HepG2 (cell line): ENCODE measurements around the gene HIVEP2. TPM values are rescaled to one million over a fixed set of nuclear protein-coding genes. Genes with fewer than 3 reads are reported as not detected.

Experiments used
- AKAP8 ChIP-seq: sonication (generic); formaldehyde crosslinking; IDR thresholded peaks from 2 replicates; pipeline ENCODE4 v1.5.1; 2020; ENCODE audit warnings: mild to moderate bottlenecking, missing genetic modification reagents
- ASH2L ChIP-seq: fragments of 300-600, 200-600 bp; sonication (generic); IDR thresholded peaks from 2 replicates; pipeline ENCODE4 v1.7.0; 2017; ENCODE audit warnings: low read depth, mild to moderate bottlenecking, moderate library complexity, mixed read lengths, low read length; ENCODE audit not compliant: insufficient read length
- CBFB ChIP-seq: sonication (generic); formaldehyde crosslinking; IDR thresholded peaks from 2 replicates; pipeline ENCODE4 v1.4.0; 2020; ENCODE audit warnings: missing genetic modification reagents
- CC2D1A ChIP-seq: sonication (generic); formaldehyde crosslinking; IDR thresholded peaks from 2 replicates; pipeline ENCODE4 v1.8.1; 2023; ENCODE audit warnings: mild to moderate bottlenecking, missing genetic modification reagents
- CREB1 ChIP-seq, 2 experiments: fragments of 450-650 bp in 1 of 2; IDR thresholded peaks; 2 replicates each; pipeline ENCODE4 v1.6.1; 2016 to 2017; ENCODE audit warnings: control low read depth in 1 of 2, mild to moderate bottlenecking in 1 of 2, missing compliant biosample characterization in 1 of 2, missing genetic modification characterization in 1 of 2
- GZF1 ChIP-seq: sonication (generic); formaldehyde crosslinking; IDR thresholded peaks from 2 replicates; pipeline ENCODE4 v1.5.1; 2020; ENCODE audit warnings: mild to moderate bottlenecking, missing genetic modification reagents
- KDM4B ChIP-seq: sonication (generic); formaldehyde crosslinking; IDR thresholded peaks from 2 replicates; pipeline ENCODE4 v1.4.0; 2020; ENCODE audit warnings: missing genetic modification reagents
- NCOR1 ChIP-seq: fragments of 200-600 bp; sonication (generic); IDR thresholded peaks from 2 replicates; pipeline ENCODE4 v1.7.0; 2017; ENCODE audit warnings: antibody characterized with exemption, low read length, borderline replicate concordance
- NKX3-1 ChIP-seq: sonication (generic); formaldehyde crosslinking; IDR thresholded peaks from 2 replicates; pipeline ENCODE4 v1.5.0; 2020; ENCODE audit warnings: missing genetic modification reagents
- POLR2G ChIP-seq: fragments of 200-400 bp; formaldehyde crosslinking; IDR thresholded peaks from 2 replicates; pipeline ENCODE4 v1.6.1; 2018; ENCODE audit warnings: mild to moderate bottlenecking, low read depth, low read length, moderate library complexity
- RELA ChIP-seq: sonication (generic); formaldehyde crosslinking; IDR thresholded peaks from 2 replicates; pipeline ENCODE4 v1.4.0; 2020; ENCODE audit warnings: missing genetic modification reagents
- SIN3A ChIP-seq: IDR thresholded peaks from 2 replicates; pipeline ENCODE4 v1.6.1; 2011; ENCODE audit warnings: low read depth, mild to moderate bottlenecking, control low read depth, low read length, borderline replicate concordance
- polyA plus RNA-seq, 8 experiments: library from polyadenylated mRNA; depleted of rRNA in 3 of 8; stranded (reverse) in 7 of 8; unstranded in 1 of 8; fragments of >200 nt; fragmentation: Illumina TruSeq in 4 of 8; extraction: Trizol in 4 of 8; gene quantifications; 2 replicates each; pipeline versions ENCODE4 v1.2.1 to v1.2.3, GENCODE V29; 2011 to 2016; ENCODE audit warnings: low read depth in 4 of 8, missing spikeins in 1 of 8, mixed read lengths in 1 of 8; ENCODE audit not compliant: insufficient read depth in 1 of 8
- total RNA-seq, 5 experiments: library from RNA; depleted of rRNA; stranded (reverse); fragments of >200 nt; fragmentation: Illumina TruSeq; extraction: Trizol; gene quantifications; 2 replicates each; pipeline ENCODE4 v1.2.3, GENCODE V29; 2016; ENCODE audit warnings: low read depth in 1 of 5
- TF ChIP-seq, protein P1 (sequence below): sonication (generic); formaldehyde crosslinking; IDR thresholded peaks from 2 replicates; pipeline ENCODE4 v1.5.0; 2020; ENCODE audit warnings: mild to moderate bottlenecking, missing genetic modification reagents
- TF ChIP-seq, protein P2 (sequence below): sonication (generic); formaldehyde crosslinking; IDR thresholded peaks from 2 replicates; pipeline ENCODE4 v1.8.1; 2023; ENCODE audit warnings: mild to moderate bottlenecking, missing genetic modification reagents, borderline replicate concordance
- TF ChIP-seq, protein P3 (sequence below): IDR thresholded peaks from 2 replicates; pipeline ENCODE4 v1.6.1; 2016; ENCODE audit warnings: missing compliant biosample characterization, missing genetic modification reagents, borderline replicate concordance
- TF ChIP-seq, protein P4 (sequence below): sonication (generic); formaldehyde crosslinking; IDR thresholded peaks from 2 replicates; pipeline ENCODE4 v1.5.1; 2020; ENCODE audit warnings: missing genetic modification reagents, mild to moderate bottlenecking, borderline replicate concordance

Gene HIVEP2
- total and polyA plus RNA-seq, 2 of the 13 experiments (the other 11 are each of a cell fraction or from before 2014, with no cell fraction given), result 3.4 to 12.9 TPM

DNA sequence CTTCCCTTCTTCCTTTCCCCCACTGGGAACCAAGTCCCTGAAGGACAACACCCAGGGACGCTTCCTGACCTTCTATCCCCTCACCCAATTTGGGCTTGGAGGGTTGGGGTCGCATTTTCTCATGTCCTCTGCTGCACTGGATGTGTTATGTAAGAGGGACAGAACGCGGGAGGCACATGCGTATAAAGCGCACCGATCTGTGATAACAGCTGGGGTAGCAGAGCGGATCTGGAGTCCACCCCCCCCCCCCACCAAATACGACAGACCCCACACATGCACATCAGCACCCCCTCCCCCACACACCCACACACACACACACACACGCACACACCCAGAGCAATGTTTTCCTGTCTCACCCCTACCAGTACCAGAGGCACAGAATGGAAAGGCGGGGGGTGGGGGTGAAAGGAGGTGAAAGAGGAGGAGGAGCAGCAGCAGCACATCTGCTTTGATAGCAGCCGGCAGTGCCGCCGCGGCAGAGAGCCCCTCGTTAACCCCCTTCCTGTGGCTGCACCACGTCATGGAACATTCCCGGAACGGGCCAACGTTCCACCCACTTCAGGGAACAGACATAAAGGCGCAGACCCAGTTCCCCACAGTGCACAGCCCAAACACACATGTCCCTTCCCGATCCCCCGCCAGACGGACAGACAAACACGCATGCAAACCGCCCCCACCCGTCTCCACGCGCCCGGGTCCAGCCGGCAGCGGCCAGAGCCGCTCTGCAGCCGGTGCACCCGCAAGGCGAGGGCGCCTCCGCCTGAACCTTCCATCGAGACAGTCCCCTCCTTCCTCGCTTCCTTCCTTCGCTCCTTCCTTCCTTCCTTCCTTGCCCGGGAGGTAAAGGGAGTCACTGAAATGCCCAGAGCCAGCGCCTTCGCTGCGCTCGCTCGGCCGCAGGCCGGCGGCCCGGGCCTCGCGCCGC is 590 bp downstream of the HIVEP2 start (continued):
- TF ChIP-seq CBFB, result no peak
- TF ChIP-seq CREB1 (IDR thresholded peaks at IDR 0.05), result peak; percentile 83
- TF ChIP-seq CREB1 (CRISPR knock-in tag; IDR thresholded peaks at IDR 0.05), result peak; percentile 84
- TF ChIP-seq AKAP8 (CRISPR knock-in tag), result peak; percentile 28; the same call in 1 of the 2 replicates
- TF ChIP-seq SIN3A, result 0 out of 2 replicates have a peak, but pooled peaks have one; percentile 32
- no peak for TF ChIP-seq GZF1 (CRISPR knock-in tag)
- TF ChIP-seq, protein P1, sequence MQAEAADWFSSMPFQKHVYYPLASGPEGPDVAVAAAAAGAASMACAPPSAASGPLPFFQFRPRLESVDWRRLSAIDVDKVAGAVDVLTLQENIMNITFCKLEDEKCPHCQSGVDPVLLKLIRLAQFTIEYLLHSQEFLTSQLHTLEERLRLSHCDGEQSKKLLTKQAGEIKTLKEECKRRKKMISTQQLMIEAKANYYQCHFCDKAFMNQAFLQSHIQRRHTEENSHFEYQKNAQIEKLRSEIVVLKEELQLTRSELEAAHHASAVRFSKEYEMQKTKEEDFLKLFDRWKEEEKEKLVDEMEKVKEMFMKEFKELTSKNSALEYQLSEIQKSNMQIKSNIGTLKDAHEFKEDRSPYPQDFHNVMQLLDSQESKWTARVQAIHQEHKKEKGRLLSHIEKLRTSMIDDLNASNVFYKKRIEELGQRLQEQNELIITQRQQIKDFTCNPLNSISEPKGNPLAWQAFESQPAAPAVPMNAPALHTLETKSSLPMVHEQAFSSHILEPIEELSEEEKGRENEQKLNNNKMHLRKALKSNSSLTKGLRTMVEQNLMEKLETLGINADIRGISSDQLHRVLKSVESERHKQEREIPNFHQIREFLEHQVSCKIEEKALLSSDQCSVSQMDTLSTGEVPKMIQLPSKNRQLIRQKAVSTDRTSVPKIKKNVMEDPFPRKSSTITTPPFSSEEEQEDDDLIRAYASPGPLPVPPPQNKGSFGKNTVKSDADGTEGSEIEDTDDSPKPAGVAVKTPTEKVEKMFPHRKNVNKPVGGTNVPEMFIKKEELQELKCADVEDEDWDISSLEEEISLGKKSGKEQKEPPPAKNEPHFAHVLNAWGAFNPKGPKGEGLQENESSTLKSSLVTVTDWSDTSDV, result peak; percentile 91
- TF ChIP-seq, protein P2, sequence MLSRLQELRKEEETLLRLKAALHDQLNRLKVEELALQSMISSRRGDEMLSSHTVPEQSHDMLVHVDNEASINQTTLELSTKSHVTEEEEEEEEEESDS (CRISPR knock-in tag), result 0 out of 2 replicates have a peak, but pooled peaks have one; percentile 15
- 0 out of 2 replicates have a peak, but pooled peaks have one; percentile 14 for TF ChIP-seq KDM4B (CRISPR knock-in tag)
- TF ChIP-seq CC2D1A (CRISPR knock-in tag), result no peak
- peak; percentile 51 for TF ChIP-seq ASH2L
- no peak; the same call in 1 of the 2 replicates for TF ChIP-seq NCOR1
- TF ChIP-seq, protein P3, sequence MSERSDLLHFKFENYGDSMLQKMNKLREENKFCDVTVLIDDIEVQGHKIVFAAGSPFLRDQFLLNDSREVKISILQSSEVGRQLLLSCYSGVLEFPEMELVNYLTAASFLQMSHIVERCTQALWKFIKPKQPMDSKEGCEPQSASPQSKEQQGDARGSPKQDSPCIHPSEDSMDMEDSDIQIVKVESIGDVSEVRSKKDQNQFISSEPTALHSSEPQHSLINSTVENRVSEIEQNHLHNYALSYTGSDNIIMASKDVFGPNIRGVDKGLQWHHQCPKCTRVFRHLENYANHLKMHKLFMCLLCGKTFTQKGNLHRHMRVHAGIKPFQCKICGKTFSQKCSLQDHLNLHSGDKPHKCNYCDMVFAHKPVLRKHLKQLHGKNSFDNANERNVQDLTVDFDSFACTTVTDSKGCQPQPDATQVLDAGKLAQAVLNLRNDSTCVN (CRISPR knock-in tag), result 0 out of 2 replicates have a peak, but pooled peaks have one; percentile 42
- 0 out of 2 replicates have a peak, but pooled peaks have one; percentile 14 for TF ChIP-seq NKX3-1 (CRISPR knock-in tag)
- no peak for TF ChIP-seq RELA (CRISPR knock-in tag)
- TF ChIP-seq POLR2G, result peak; percentile 78
- TF ChIP-seq, protein P4, sequence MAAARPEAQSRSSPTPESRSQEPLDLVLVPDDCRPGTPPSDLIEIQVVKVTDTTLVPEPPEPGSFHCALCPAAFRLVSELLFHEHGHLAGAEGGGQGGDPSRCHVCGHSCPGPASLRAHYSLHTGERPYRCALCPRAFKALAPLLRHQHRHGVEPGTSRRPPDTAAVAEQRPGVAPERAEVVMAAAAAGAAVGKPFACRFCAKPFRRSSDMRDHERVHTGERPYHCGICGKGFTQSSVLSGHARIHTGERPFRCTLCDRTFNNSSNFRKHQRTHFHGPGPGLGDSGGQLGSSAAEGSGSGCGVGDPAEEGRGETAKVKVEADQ (CRISPR knock-in tag), result peak; percentile 62; the same call in 1 of the 2 replicates
